HG02938 (cell line): Measurements from ENCODE around the gene FIGLA.
"Not testable (repeated sequence)": the region's sequence is repeated elsewhere in the genome, so short reads cannot be mapped to it uniquely, and the experiment has no call there.

ENCODE experiments used
- ATAC-seq: cut with Tn5 transposase; IDR thresholded peaks from one replicate; pipeline ENCODE4 v1.9.1; 2021; ENCODE audit warnings: mild to moderate bottlenecking, moderate library complexity; ENCODE audit not compliant: unreplicated experiment

Gene FIGLA

DNA sequence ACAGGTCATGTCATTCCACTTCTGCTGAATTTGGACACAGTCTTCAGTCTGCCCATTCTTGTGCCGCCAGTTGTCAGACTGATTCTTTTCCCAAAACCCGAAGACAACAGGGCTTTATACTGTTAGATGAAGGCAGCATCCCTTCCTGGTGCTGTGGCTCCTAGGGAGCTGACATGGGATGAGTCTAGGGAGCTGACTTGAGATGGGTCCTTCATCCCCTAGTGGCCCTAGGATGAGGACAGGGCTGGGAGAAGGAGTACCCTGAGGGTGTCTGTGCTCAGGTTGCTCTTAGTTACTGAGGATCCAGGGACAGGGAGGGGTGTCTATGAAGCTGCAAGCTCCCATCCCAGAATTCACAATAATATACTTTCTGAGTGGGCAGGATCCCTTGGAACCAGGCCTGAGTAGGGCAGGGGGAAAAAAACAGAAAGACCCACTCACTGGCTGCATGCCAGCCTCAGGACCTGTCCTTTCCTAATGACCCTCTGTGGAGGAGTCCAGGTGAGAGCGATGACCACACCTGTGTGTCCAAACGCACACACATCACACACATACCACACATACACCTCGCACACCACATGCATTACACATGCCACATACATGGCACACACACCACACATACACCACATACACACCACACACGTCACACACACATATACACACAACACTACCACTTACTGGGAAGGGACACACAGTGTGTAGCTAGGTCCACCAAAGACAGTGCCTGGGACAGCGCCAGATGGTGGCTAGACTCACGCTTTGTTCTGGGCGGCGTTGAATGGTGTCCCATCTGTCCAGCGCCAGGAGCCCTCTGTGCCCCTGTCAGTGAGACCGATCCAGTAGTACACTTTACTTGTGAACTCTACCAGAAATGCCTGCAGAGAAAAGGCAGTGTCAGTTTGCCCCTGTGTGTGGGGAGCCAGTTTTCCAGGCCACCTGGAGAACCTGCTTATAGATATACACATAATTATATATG lies 18.8 kb upstream of the FIGLA start:
- no peak for ATAC-seq

DNA sequence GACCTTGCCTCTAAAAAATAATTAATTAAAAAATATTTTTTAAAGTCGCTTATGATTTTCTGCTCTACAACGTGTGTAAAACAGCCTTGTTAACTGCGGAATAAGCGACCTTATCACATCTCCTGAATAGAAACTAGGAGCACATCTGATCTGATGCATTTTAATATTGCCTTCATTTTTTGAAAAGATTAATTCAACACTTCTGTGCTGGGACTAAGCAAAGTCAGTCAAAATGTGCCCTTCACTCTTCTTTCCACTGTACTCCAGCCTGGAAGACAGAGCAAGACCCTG lies 17.3 kb upstream of the FIGLA start:
- no peak for ATAC-seq

DNA sequence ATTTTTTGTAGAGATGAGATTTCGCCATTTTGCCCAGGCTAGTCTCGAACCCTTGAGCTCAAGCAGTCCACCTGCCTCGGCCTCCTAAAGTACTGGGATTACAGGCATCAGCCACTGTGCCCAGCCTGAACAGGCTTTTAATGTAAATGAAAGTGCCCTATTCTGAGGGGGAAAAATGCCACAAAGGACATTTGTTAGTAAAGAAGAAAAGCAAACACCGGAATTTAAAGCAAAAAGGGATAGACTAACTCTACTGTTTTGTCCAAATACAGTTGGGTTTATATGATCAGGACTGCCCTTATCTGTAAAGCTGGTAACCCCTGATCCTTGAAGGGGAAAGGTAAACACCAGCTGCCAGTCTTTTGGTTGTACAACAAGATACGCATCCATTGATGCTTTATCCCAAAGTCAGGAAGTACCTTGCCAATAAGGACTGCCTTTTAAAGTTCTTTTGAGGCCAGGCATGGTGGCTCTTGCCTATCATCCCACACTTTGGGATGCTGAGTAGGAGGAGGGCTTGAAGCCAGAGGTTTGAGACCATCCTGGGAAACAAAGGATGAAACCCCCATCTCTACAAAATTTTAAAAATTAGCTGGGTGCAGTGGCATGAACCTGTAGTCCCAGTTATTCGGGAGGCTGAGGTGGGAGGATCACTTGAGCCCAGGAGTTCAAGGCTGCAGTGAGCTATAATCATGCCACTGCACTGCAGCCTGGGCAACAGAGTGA lies 16.8 kb upstream of the FIGLA start:
- ATAC-seq: no peak

DNA sequence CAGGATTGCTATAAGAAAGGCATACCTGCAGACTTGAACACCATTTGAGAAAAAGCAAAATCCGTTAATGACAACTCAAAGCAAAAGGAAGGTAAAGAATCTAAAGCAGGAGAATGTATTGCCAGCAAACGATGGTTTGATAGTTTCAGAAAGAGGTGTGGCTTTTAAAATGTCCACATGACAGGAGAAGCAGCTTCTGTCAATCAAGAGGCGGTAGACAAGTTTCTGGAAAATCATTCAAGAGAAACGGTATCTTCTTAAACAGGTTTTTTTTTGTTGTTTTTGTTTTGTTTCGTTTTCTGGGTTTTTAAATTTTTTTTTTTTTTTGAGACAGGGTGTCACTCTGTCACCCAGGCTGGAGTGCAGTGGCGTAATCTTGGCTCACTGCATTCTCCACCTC lies 16.2 kb upstream of the FIGLA start:
- ATAC-seq: no peak

DNA sequence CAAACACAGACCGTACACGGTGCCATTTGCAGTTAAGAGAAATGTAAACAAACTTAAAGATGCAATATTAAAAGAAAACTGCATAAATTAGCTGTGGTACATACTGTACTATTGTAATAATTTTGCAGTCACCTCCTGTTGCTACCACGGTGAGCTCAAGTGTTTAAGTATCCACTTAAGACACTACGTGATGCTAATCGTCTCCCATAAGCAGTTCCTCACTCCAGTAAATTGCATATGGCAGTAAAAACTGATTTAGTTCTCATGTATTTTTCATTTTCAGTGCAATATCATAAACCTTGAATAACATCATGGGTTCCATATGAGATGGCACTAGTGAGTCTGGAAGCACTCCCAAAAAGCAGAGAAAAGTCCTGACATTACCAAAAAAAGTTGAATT lies 15.6 kb upstream of the FIGLA start:
- no peak for ATAC-seq

DNA sequence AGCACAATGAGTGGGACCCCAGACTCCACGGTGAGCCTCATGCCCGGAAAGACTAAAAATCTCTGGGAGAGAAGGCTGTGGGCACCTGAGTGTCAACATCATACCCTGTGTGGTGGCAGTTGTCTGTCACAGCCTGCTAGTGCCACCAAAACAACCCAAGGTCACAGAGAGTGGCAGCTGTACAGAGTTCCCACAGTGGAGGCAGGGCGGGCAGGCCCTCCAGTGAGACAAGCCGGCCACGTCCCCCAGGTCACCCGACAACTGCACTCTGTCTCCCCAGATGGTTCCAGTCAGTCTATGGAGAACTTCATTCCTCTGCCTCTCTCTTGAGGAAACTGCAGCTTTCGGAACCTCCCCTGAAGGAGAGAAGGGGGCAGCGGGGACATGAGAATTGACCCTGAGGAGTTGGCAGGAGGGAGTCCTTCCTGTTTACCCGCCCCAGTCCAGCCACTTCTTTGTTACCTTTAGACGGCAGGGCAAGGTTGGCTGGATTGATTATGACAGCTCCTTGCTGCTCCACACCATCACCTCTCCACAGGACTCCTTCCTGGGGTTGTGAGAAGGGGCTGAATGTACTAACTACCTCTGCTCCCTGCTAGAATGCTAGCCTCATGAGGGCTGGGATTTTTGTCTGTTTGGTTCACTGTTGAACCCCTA lies 11.3 kb upstream of the FIGLA start:
- ATAC-seq: no peak

DNA sequence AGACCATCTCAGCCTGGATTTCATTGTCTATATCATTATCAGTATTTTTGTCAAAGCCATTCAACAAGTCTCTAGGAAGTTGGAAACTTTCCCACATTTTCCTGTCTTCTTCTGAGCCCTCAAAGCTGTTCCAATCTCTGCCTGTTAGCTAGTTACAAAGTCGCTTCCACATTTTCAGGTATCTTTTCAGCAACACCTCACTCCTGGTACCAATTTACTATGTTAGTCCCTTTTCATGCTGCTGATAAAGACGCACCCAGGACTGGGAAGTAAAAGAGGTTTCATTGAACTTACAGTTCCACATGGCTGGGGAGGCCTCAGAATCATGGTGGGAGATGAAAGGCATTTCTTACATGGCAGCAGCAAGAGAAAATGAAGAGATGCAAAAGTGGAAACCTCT lies 9.3 kb upstream of the FIGLA start:
- no peak for ATAC-seq

DNA sequence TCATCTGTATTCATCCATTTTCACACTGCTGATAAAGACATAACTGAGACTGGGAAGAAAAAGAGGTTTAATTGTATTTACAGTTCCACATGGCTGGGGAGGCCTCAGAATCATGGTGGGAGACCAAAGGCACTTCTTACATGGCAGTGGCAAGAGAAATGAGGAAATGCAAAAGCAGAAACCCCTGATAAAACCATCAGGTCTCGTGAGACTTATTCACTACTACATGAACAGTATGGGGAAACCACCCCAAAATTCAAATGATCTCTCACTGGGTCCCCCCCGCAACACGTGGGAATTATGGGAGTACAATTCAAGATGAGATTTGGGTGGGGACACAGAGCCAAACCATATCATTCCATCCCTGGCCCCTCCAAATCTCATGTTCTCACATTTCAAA lies 7.6 kb upstream of the FIGLA start:
- not testable (repeated sequence) for ATAC-seq

DNA sequence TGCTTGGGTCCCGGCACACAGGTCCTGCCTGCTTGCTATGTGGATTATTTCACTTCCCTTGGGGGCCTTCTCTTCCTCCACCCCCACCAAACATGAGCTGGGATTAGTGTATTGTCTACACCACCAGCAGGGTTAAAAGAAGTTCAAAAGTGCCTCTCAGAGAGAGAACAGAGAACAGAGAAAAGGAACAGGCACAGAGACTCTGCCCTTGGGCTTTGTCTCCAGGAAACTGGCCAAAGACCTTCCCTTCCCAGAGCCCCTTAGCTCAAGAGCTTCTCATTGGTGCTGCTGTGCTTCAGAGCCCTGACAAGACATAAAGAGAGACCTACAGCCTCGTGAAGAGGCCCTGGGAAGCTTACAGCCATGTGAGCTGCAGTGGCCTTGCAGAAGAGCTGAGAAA lies 7.1 kb upstream of the FIGLA start:
- no peak for ATAC-seq

DNA sequence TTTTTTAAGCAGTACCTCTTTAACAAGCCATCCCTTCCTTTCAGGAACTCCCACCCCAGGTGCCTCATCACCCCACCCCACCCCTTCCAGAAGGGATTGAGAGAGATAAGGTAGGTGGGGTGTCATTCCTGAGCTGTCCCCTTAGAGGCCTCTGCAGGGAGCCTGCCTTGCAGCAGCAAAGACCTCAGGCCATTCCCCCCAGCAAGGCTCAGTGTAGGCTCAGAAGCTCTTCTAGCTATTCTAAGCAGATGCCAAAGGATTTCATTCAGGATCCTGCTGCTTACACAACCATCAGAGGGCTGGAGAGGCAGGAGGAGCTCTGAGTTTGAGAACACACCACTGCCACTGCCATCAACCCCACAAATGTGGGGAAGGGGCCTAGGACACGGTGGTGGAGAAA lies 5.8 kb upstream of the FIGLA start:
- no peak for ATAC-seq

DNA sequence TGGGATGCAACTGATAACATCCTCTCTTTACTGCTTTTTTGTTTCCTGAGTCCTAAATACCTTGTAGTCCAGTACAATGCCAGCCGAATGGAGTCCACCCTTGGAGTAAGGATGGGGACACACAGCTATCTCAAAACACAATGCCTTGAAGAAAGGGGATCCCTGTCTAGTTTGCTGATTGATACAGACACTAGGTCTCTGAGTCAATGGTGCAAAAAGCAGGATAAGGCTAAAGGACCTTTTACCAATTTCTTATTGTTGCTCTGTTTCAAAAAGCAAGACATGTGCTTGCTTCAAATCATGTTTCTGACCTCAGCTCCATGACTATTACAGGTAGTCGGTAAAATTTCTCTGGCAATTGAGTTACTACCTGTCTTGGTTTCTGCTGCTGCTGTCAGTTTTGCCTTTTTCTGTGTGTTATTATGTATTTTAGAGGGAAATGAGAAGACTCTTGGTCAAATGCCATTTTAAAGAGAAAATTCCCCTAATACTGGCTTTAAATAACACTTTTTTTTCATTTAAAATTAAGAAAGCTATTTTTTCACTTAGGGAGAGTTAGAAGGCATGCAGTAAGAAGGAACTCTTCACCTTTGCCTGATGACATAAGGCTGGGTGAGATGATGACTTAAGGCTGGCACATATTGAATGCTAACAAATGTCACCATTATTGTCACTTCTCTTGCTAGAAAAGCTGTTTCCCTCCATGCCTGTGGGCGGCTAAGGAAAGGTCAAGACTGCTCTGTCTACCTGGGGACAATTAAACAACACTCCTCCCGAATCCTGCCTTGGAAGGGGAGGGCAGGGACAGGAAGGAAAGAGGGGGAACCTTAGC lies 4.9 kb upstream of the FIGLA start:
- no peak for ATAC-seq

DNA sequence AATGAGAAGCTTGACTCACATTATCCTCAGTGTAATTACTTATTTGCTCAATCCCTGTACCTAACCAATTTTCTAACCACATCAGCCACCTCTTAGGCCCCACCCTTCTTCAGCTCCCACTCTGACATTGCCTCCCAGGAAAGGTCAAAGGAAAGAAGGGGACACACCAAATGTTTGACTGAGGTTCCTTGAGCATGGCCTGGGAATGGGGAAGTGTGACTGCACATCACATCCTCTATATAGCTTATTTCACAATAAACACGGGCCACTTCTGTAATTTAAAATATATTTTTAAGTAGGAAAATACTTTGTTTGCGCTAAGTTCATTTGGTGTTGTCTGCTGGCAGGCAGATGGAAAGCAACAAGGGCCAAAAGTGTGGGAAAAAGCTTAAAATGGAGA lies 3.0 kb upstream of the FIGLA start:
- ATAC-seq: no peak

DNA sequence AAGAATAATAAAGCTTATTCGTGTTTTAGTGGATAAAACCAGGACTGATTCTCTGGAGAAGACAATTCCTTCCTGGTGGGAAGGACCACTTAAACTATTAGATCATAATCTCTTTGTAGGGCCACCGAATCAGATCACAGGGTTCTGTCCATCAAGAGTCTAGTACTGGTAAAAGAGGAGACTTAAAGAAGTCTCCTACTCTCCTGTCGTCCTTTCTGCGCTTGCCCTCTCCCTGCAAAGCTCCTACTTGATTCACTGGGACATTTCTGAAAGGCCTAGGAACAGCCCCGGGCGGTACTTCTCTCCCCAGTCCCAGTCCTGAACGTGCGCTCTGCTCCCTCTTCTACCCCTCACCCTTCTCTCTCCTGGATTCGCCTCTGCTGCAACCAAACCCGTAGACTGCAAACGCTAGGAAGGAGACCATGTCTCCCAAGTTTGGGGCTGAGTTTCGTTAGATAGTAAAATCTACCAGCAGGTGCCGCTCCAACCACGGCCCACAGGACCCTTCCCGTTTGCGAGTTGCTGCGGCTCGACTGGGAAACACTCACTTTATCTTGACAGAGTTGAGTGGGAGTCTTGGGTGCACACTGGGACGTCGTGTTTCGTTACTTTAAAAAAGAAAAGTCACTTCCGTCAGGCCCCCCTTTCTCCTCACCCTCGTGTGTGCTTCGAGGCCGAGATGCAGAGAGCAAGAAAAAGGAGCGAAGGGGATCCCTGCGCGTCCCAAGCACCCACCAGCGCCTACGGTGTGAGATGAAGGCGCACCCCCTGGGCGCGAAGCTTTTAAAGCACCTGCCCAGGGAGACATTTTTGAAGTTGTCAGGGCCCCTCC lies 923 bp downstream of the FIGLA start:
- no peak for ATAC-seq

DNA sequence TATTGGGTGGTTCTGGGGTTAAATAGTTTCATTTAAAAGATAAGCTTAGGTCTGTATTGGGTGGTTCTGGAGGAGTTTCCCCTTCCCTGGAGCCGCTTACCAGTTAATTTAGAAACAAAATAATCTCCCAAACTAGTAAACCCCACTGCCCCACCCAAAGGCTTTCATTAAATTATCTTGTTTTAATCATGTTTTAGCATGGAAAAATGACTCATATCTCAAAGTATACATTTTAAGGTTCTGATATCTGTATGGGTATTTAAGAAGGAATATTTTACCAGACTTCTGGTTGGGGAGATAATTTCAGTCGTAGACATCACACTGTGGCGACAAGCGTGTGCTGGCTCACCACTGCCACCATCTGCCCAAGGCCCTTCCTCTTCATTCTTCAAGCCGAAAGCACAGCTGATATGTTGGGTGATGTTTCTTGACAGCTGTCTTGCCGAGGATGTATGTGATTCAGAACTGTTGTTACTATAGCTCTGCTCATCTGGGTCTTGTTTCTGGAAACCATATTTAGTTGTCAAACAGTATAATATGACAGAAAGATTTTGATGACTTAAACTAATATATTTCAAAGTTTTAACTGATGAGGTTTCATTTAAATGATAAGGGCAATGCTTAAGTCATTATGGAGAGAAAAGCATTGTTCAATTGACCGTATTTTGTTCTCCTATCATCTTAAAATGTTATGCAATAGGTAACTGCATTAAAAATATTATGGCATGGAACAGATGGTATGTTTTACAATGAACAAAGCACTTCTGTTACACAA lies 5.1 kb downstream of the FIGLA start:
- ATAC-seq: no peak

DNA sequence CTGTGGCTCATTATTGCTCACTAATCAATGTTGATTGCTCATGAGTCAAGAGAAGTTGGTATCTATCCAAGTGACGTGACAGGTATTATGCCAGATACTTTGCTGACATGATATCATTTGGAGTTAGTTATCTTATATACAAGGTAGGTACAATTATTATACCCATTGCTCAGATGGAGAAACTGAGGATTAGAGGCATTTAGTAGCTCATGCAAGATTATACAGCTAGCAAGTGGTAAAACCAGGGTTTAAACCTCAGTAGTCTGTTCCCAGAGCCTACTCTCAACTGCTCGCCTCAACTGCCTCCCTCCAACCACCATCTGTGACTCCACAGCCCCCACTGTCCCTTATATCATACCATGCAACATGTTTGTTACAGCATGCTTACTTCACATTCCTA lies 6.1 kb downstream of the FIGLA start:
- no peak for ATAC-seq

DNA sequence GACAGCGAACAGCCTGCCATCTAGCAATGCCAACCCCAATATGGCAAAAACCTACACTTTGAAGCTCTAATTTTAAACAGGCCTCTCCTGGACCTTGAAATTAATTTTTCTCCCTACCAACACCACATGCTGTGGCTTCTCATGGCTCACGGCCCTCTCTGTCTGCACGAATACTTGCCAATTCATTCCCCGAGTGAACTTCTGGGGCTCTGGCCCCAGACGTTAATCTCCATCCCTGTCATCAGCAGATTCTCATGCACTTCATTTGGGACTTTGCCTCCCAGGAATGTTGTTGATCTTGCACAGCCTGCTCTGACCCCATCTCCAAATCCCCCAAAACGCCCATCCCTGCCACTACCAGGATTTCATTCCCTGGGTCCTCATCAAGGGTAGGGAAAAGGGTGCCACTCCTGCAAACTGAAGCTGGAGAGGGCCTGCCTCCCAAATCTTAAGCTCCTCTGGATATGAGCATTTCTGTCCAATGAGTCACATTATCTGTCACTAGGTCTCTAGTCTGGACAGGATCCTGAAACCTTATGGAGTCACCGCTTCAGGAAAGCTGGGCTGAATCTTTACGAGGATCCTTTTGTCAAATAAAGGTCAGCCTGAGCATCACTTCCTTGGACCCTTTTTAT lies 10.4 kb downstream of the FIGLA start:
- ATAC-seq: no peak

DNA sequence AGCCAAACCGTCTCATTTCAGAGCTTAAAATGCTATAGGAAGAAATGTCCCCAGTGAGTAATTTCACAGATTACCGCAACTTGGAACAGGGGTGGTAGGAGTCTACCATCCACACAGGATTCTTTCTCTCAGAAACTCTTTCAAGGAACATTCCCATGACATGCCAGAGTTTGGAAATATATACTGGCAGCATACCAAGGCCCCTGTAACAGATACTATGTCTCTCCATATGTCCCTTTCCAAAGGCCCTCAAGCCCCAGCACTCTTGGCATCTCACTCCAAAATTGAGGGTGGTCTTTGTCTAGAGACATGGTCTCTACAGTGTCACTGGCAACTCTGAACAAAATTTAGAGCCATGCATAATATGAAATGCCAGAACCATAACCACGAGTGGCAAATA lies 11.0 kb downstream of the FIGLA start:
- no peak for ATAC-seq

DNA sequence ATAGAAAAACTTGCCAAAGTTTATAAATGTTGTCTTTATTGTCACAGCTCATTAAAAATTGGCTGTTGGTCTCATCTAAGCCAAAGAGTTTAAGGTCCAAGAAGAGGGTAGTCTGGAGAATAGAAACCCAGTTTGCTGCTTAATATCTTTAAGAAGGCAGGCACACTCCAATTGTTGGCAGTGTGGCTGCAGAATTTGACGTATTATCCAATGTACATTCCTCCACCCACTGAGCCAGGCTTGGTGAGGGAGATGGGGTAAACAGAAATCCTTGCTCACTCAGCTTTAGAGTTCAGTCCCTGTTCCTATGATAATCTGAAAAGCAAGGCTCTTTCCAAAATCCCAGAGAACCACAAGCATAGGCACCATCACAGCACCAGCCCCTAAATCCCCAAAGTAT lies 11.8 kb downstream of the FIGLA start:
- ATAC-seq: no peak

DNA sequence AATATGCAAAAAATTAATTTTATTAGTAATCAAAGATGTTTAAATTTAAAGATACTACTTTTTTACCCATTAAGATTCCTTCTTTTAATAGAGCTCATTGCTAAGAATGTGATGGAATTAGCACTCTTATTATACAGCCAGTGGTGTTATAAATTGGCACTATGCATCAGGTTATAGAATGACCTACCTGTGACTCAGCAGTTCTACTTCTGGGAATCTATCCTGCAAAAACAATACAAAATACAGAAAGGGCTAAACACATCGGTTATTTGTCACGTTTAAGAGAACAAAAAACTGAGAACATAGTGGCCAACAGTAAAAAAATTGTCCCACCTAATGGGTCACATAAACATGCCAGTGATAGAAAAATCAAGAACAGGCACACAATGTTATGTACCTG lies 13.0 kb downstream of the FIGLA start:
- no peak for ATAC-seq
